Stomach (tissue), 4 donors: ENCODE data around the gene MAGEA6.
"Not testable (repeated sequence)": the region's sequence is repeated elsewhere in the genome, so short reads cannot be mapped to it uniquely, and the experiment has no call there.

ENCODE experiments used
- POLR2A ChIP-seq, 4 donors: fragments of 450-650 bp; IDR thresholded peaks; one replicate each; pipeline ENCODE4 v1.6.1; 2016; ENCODE audit warnings: antibody characterized with exemption in 4 of 4, control low read depth in 2 of 4, mild to moderate bottlenecking in 1 of 4, moderate library complexity in 1 of 4
- TF ChIP-seq, protein P1 (sequence below), 7 experiments: fragments of 450-650 bp in 4 of 7; fragments of 200-600 bp in 3 of 7; sonication (generic) in 3 of 7; IDR thresholded peaks; one replicate each; pipeline ENCODE4 v1.5.1; 2016 to 2019; ENCODE audit warnings: antibody characterized with exemption in 7 of 7, control low read depth in 2 of 7, mild to moderate bottlenecking in 1 of 7

DNA sequence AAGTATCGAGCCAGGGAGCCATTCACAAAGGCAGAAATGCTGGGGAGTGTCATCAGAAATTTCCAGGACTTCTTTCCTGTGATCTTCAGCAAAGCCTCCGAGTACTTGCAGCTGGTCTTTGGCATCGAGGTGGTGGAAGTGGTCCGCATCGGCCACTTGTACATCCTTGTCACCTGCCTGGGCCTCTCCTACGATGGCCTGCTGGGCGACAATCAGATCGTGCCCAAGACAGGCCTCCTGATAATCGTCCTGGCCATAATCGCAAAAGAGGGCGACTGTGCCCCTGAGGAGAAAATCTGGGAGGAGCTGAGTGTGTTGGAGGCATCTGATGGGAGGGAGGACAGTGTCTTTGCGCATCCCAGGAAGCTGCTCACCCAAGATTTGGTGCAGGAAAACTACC is 33.0 kb downstream of the MAGEA6 start:
- TF ChIP-seq, protein P1, sequence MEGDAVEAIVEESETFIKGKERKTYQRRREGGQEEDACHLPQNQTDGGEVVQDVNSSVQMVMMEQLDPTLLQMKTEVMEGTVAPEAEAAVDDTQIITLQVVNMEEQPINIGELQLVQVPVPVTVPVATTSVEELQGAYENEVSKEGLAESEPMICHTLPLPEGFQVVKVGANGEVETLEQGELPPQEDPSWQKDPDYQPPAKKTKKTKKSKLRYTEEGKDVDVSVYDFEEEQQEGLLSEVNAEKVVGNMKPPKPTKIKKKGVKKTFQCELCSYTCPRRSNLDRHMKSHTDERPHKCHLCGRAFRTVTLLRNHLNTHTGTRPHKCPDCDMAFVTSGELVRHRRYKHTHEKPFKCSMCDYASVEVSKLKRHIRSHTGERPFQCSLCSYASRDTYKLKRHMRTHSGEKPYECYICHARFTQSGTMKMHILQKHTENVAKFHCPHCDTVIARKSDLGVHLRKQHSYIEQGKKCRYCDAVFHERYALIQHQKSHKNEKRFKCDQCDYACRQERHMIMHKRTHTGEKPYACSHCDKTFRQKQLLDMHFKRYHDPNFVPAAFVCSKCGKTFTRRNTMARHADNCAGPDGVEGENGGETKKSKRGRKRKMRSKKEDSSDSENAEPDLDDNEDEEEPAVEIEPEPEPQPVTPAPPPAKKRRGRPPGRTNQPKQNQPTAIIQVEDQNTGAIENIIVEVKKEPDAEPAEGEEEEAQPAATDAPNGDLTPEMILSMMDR (IDR thresholded peaks at IDR 0.05) = not testable (repeated sequence)
- not testable (repeated sequence) for TF ChIP-seq POLR2A (IDR thresholded peaks at IDR 0.05)
